Dermis lymphatic vessel endothelial cell (primary cell): ENCODE measurements around the gene CLTB. TPM values are rescaled to one million over a fixed set of nuclear protein-coding genes. Genes with fewer than 3 reads are reported as not detected.

Experiments used
- total RNA-seq: library from RNA; depleted of rRNA; stranded (reverse); fragments of >200 nt; gene quantifications from 2 replicates; pipeline ENCODE4 v1.2.1, GENCODE V29; 2014

The CLTB gene, protein sequence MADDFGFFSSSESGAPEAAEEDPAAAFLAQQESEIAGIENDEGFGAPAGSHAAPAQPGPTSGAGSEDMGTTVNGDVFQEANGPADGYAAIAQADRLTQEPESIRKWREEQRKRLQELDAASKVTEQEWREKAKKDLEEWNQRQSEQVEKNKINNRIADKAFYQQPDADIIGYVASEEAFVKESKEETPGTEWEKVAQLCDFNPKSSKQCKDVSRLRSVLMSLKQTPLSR
- total RNA-seq: 78.0 and 82.7 TPM in 2 replicates

DNA sequence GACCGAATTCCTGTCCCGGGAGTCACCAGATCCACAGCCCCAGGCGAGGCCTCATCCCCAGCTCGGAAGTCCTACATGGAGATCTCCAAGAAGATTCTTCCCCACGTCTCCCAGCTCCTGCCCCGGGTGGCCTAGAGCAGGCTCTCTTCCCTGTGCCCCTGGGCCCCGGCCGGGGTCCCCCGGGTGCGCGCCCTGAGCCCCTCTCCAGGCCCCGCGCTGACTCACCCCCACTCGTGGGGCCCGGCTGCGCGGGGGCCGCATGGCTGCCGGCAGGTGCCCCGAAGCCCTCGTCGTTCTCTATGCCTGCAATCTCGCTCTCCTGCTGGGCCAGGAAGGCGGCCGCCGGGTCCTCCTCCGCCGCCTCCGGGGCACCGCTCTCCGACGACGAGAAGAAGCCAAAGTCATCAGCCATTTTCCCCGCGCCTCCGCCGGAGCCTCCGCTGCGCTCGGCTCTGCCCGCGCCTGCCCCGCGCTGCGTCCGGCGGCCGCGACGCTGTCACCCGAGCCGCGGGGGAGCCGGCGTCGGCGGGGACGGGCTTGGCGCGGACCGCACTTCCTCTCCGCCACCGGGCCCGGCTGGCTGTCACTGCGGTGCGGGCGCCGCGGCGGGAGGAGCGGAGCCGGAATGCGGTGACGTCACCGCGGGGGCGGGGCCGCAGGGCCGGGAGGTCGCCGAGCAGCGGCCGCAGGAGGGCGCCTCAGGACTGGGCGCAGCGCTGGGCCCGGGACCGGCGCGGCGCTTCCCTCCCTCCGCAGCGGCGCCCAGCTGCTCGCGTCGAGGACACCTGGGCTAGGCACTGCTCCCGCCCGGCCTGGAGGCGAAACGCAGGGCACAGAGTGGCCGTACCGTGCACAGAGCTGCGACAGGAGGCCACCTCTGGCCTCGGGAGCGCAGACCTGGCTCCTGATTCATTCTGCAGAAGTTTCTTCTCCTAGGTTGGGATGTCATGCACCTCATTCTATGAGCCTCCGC is at the start of gene CLTB:
TSS of gene CLTB (minus strand) at position 588 of the 973 bp plus-strand sequence. CDS start at position 412, 176 bp downstream.

GRCh38 chr5:176447978-176448608 is 31.8 kb upstream of the CLTB start, which contains the start of gene FAF2:
Gene FAF2 (plus strand): TSS chr5:176448385. CDS start chr5:176448408, 23 bp downstream.

GRCh38 chr5:176388444-176389134 is 27.8 kb downstream of the CLTB start, which contains the start of the genes HIGD2A and NOP16:
Gene HIGD2A (plus strand): TSS chr5:176388751. CDS start chr5:176388820, 69 bp downstream.
Gene NOP16 (minus strand): TSS chr5:176388598. CDS start chr5:176388539, 59 bp downstream.

GRCh38 chr5:176365351-176366231 is 50.7 kb downstream of the CLTB start, which contains the start of gene ARL10:
Gene ARL10 (plus strand): TSS chr5:176365487. CDS start chr5:176365564, 77 bp downstream.

GRCh38 chr5:176361437-176362232 is 54.7 kb downstream of the CLTB start, which contains the start of gene KIAA1191:
Gene KIAA1191 (minus strand): TSS chr5:176361764. CDS start chr5:176359508, 2,256 bp downstream.

Other genes with a start within 250 kb of the CLTB start
- 1.6 and 2.8 TPM in 2 replicates for gene SIMC1, start 178.1 kb downstream of the CLTB start, total RNA-seq
- gene KIAA1191, start 54.8 kb downstream of the CLTB start, total RNA-seq: 84.6 and 88.4 TPM in 2 replicates
- gene ARL10, start 51.1 kb downstream of the CLTB start, total RNA-seq: 7.3 and 9.4 TPM in 2 replicates
- gene NOP16, start 27.9 kb downstream of the CLTB start, total RNA-seq: 10.1 and 12.3 TPM in 2 replicates
- 42.1 and 54.0 TPM in 2 replicates for gene HIGD2A, start 27.8 kb downstream of the CLTB start, total RNA-seq
- 39.9 and 42.0 TPM in 2 replicates for gene FAF2, start 31.8 kb upstream of the CLTB start, total RNA-seq
- gene RNF44, start 120.9 kb upstream of the CLTB start, total RNA-seq: 3.4 and 4.6 TPM in 2 replicates
- under 0.01 TPM in 2 replicates for gene CDHR2, start 132.8 kb upstream of the CLTB start, total RNA-seq
- gene GPRIN1, start 193.6 kb upstream of the CLTB start, total RNA-seq: 3.9 and 4.3 TPM in 2 replicates
- gene SNCB, start 214.0 kb upstream of the CLTB start, total RNA-seq: 0.43 TPM in 2 replicates
- not detected in 2 replicates for gene EIF4E1B, start 214.1 kb upstream of the CLTB start, total RNA-seq
- 40.4 and 40.7 TPM in 2 replicates for gene TSPAN17, start 230.9 kb upstream of the CLTB start, total RNA-seq